Neural cell (in vitro differentiated cells): ENCODE data around the gene SLC6A5. TPM values are rescaled to one million over a fixed set of nuclear protein-coding genes. Genes with fewer than 3 reads are reported as not detected.

Experiments
- H2AFZ ChIP-seq: fragments of 200-600, 300-800 bp; sonication (generic), shearing (Covaris generic); 2 replicates; pipeline ENCODE4 v1.6.0; 2014; ENCODE audit warnings: low read depth, mild to moderate bottlenecking, antibody characterized with exemption, low read length, moderate library complexity
- H3F3A ChIP-seq: fragments of 200-600 bp; shearing (Covaris generic); 2 replicates; pipeline ENCODE4 v1.6.1; 2016; ENCODE audit warnings: mild to moderate bottlenecking, moderate library complexity, mixed read lengths, antibody characterized with exemption, low read length; ENCODE audit not compliant: insufficient read depth, poor library complexity, severe bottlenecking
- H3K27ac ChIP-seq: fragments of 200-600, 300-800 bp; sonication (generic), shearing (Covaris generic); 2 replicates; pipeline ENCODE4 v1.5.1; 2014; ENCODE audit warnings: mild to moderate bottlenecking, low read length, moderate library complexity
- H3K27me3 ChIP-seq: fragments of 300-800, 200-600 bp; sonication (generic), shearing (Covaris generic); 2 replicates; pipeline ENCODE4 v1.6.0; 2014; ENCODE audit warnings: mild to moderate bottlenecking, low read depth, low read length, moderate library complexity; ENCODE audit not compliant: insufficient read depth
- H3K36me3 ChIP-seq: fragments of 300-800, 200-600 bp; sonication (generic), shearing (Covaris generic); 2 replicates; pipeline ENCODE4 v1.5.1; 2014; ENCODE audit warnings: mild to moderate bottlenecking, antibody characterized with exemption, low read length, moderate library complexity; ENCODE audit not compliant: insufficient read depth
- H3K4me2 ChIP-seq: fragments of 300-800, 200-600 bp; sonication (generic), shearing (Covaris generic); 2 replicates; pipeline ENCODE4 v1.6.0; 2014; ENCODE audit warnings: mild to moderate bottlenecking, low read length
- H3K4me3 ChIP-seq: fragments of 300-800, 200-600 bp; sonication (generic), shearing (Covaris generic); 2 replicates; pipeline ENCODE4 v1.5.1; 2014; ENCODE audit warnings: mild to moderate bottlenecking, low read length, moderate library complexity
- H3K79me2 ChIP-seq: fragments of 200-600 bp; shearing (Covaris generic); replicated peaks from 2 replicates; pipeline ENCODE4 v1.6.0; 2014; ENCODE audit warnings: mild to moderate bottlenecking, low read length, moderate library complexity; ENCODE audit not compliant: insufficient read depth
- H3K9ac ChIP-seq: fragments of 300-800, 200-600 bp; sonication (generic), shearing (Covaris generic); 2 replicates; pipeline ENCODE4 v1.6.1; 2016; ENCODE audit warnings: mild to moderate bottlenecking, low read length, mixed read lengths
- H3K9me2 ChIP-seq: fragments of 200-600 bp; shearing (Covaris generic); 2 replicates; pipeline ENCODE4 v1.6.1; 2016; ENCODE audit warnings: mild to moderate bottlenecking, low read length, mixed read lengths; ENCODE audit not compliant: insufficient read depth
- H3K9me3 ChIP-seq: fragments of 200-600, 300-800 bp; sonication (generic), shearing (Covaris generic); 2 replicates; pipeline ENCODE4 v1.6.1; 2016; ENCODE audit warnings: mild to moderate bottlenecking, mixed run types, low read length, moderate library complexity, mixed read lengths
- H4K20me1 ChIP-seq: fragments of 200-600 bp; shearing (Covaris generic); 2 replicates; pipeline ENCODE4 v1.6.1; 2016; ENCODE audit warnings: mild to moderate bottlenecking, mixed run types; ENCODE audit not compliant: insufficient read depth
- CTCF ChIP-seq: fragments of 450-650 bp; IDR thresholded peaks from 2 replicates; pipeline ENCODE4 v1.5.1; 2014; ENCODE audit warnings: antibody characterized with exemption, mild to moderate bottlenecking, moderate library complexity; ENCODE audit not compliant: poor library complexity, severe bottlenecking
- EP300 ChIP-seq: fragments of 450-650 bp; conservative IDR thresholded peaks from 2 replicates; pipeline ENCODE4 v1.6.1; 2014; ENCODE audit warnings: antibody characterized with exemption, mild to moderate bottlenecking, moderate library complexity; ENCODE audit not compliant: poor library complexity, severe bottlenecking
- EZH2 ChIP-seq: fragments of 200-600, 300-800 bp; shearing (Covaris generic), sonication (generic); IDR thresholded peaks from 2 replicates; pipeline ENCODE4 v1.6.1; 2014; ENCODE audit warnings: antibody characterized with exemption, low read length, borderline replicate concordance, mild to moderate bottlenecking; ENCODE audit not compliant: insufficient read depth, poor library complexity, severe bottlenecking
- MXI1 ChIP-seq: fragments of 450-650 bp; conservative IDR thresholded peaks from 2 replicates; pipeline ENCODE4 v1.6.1; 2014; ENCODE audit warnings: antibody characterized with exemption, mild to moderate bottlenecking; ENCODE audit not compliant: poor library complexity, severe bottlenecking
- POLR2AphosphoS5 ChIP-seq: IDR thresholded peaks from 2 replicates; pipeline ENCODE4 v1.6.1; 2012
- RAD21 ChIP-seq: fragments of 450-650 bp; conservative IDR thresholded peaks from 2 replicates; pipeline ENCODE4 v1.6.1; 2014; ENCODE audit warnings: antibody characterized with exemption, mild to moderate bottlenecking, moderate library complexity
- REST ChIP-seq: IDR thresholded peaks from 2 replicates; pipeline ENCODE4 v1.6.1; 2012; ENCODE audit warnings: borderline replicate concordance
- SMC3 ChIP-seq: fragments of 450-650 bp; conservative IDR thresholded peaks from 2 replicates; pipeline ENCODE4 v1.6.1; 2014; ENCODE audit warnings: antibody characterized with exemption, mild to moderate bottlenecking, moderate library complexity; ENCODE audit not compliant: poor library complexity
- TAF1 ChIP-seq: IDR thresholded peaks from 2 replicates; pipeline ENCODE4 v1.6.1; 2012; ENCODE audit warnings: low read depth
- polyA plus RNA-seq: library from polyadenylated mRNA; depleted of rRNA; stranded (reverse); fragments of >200 nt; gene quantifications from 2 replicates; pipeline ENCODE4 v1.2.3, GENCODE V29; 2014

SLC6A5 gene
- polyA plus RNA-seq, 1 donor from 2014 or later, result not detected

DNA sequence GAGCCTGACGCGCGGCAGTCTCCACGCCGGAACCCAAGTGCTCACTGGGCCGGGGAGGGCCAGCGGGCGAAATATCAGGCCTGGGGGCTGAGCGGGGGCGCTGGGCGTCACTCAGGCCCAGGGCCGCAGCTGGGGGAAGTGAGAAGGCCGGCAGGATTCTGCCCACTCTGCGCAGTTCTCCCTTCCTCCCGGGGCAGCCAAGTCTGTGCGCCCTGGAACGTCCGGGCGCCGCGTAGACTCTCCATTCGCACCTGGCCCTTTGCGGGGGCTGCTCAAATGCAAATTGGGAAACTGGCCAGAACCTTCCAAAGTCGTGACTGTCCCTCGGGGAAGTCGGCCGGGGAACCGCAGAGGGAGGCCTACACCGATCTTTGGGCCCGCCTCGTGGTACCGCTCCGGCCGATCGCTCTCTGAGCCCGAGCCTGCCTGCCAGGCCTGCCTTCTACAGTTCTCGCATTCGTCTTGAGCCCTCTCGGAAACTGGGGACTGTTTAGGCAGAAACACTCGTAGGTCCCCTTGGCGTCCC lies 2.2 kb upstream of the SLC6A5 start:
- no peak overlapping the region for H3K9ac ChIP-seq
- no peaks in the 10 kb centered on the region for H3F3A ChIP-seq
- H3K27me3 ChIP-seq, result peaks cover 98% of the 10 kb centered on the region
- no peaks in the 10 kb centered on the region for H3K36me3 ChIP-seq
- no peaks in the 10 kb centered on the region for H4K20me1 ChIP-seq
- H3K27ac ChIP-seq, result no peak overlapping the region
- no peak overlapping the region for H2AFZ ChIP-seq
- no peaks in the 10 kb centered on the region for H3K9me3 ChIP-seq
- no peak overlapping the region for H3K4me2 ChIP-seq
- TF ChIP-seq EP300 (no peak), MXI1 (no peak), RAD21 (no peak), POLR2AphosphoS5 (no peak), TAF1 (no peak), CTCF (no peak), SMC3 (no peak), EZH2 (no peak), REST (no peak)
- H3K9me2 ChIP-seq, result no peaks in the 10 kb centered on the region
- H3K4me3 ChIP-seq, result peak overlapping the region; percentile 58
- no peaks in the 10 kb centered on the region for H3K79me2 ChIP-seq

DNA sequence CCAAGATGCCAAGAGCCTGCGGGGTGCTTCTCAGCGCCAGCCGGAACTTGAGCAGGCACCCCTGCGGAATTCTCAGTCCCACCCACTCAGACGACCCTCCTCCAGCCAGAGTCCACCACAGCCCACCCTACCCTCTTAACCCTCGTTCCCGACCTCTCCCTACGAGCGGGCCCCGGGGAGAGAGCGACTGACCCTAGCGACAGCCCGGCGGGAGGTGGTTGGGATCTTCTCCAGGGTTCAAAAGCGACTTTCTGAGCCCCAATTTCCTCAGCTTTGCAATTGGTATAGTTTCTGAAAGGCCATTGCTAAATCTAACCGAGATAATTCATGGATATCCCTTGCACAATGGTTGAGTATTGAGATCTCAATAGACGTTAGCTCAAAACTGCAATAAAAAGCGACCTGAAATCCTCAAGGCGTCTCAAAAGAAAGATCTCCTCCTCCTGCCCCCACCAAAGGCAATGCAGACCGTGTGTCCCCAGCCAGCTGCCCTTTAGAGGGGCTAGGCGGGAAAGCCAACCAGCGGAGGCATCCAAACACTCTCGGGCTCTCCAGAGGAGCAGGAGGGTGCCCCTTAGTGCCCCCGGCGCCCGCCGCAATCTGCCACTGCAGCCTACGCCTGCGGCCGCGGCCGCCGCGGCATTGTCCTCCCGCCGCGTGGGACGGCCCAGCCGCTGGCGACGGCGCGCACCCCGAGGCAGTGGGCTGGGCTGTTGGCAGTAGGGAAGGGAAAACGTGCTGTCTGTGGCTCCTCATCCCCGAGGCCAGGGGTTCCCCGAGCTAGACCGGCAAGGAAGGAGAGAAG lies 1.5 kb upstream of the SLC6A5 start:
- H3K36me3 ChIP-seq, result no peaks in the 10 kb centered on the region
- no peaks in the 10 kb centered on the region for H3K9me2 ChIP-seq
- H3K4me3 ChIP-seq, result peak overlapping the region; percentile 58
- no peaks in the 10 kb centered on the region for H3K79me2 ChIP-seq
- no peak for TF ChIP-seq MXI1
- TF ChIP-seq TAF1, result no peak
- TF ChIP-seq REST, result no peak
- TF ChIP-seq EP300, result no peak
- TF ChIP-seq CTCF, result no peak
- TF ChIP-seq RAD21, result no peak
- no peak for TF ChIP-seq EZH2
- no peak for TF ChIP-seq POLR2AphosphoS5
- no peak for TF ChIP-seq SMC3
- no peaks in the 10 kb centered on the region for H4K20me1 ChIP-seq
- H3K9ac ChIP-seq, result no peak overlapping the region
- H3K27me3 ChIP-seq, result peaks cover 99% of the 10 kb centered on the region
- H3K4me2 ChIP-seq, result no peak overlapping the region
- no peak overlapping the region for H2AFZ ChIP-seq
- H3K27ac ChIP-seq, result no peak overlapping the region
- no peaks in the 10 kb centered on the region for H3F3A ChIP-seq
- H3K9me3 ChIP-seq, result no peaks in the 10 kb centered on the region
